Nephron progenitor cell (in vitro differentiated cells): Measurements from ENCODE around the gene DRD3.

Source experiments
- DNase-seq: peaks from one replicate; pipeline ENCODE4 v3.0.0; 2021
- H3K27ac Mint-ChIP-seq: 2 replicates; pipeline ENCODE4 v1.8.0; 2021; ENCODE audit warnings: mild to moderate bottlenecking, moderate library complexity, mixed read lengths
- H3K27me3 Mint-ChIP-seq: 2 replicates; pipeline ENCODE4 v1.8.0; 2021; ENCODE audit warnings: mild to moderate bottlenecking, low read depth, mixed read lengths; ENCODE audit not compliant: poor library complexity
- H3K36me3 Mint-ChIP-seq: 2 replicates; pipeline ENCODE4 v1.8.0; 2021; ENCODE audit warnings: low read depth, mixed read lengths
- H3K4me1 Mint-ChIP-seq: 2 replicates; pipeline ENCODE4 v1.8.0; 2021; ENCODE audit warnings: mixed read lengths
- H3K4me3 Mint-ChIP-seq: 2 replicates; pipeline ENCODE4 v1.8.0; 2021; ENCODE audit warnings: mild to moderate bottlenecking, moderate library complexity, mixed read lengths
- H3K9me3 Mint-ChIP-seq: 2 replicates; pipeline ENCODE4 v1.8.0; 2021; ENCODE audit warnings: mild to moderate bottlenecking, moderate library complexity, mixed read lengths
- TF ChIP-seq, protein P1 (sequence below): fragments of 200-600 bp; sonication (generic); IDR thresholded peaks from 2 replicates; pipeline ENCODE4 v1.5.0; 2021; ENCODE audit warnings: antibody characterized with exemption

Gene DRD3

DNA sequence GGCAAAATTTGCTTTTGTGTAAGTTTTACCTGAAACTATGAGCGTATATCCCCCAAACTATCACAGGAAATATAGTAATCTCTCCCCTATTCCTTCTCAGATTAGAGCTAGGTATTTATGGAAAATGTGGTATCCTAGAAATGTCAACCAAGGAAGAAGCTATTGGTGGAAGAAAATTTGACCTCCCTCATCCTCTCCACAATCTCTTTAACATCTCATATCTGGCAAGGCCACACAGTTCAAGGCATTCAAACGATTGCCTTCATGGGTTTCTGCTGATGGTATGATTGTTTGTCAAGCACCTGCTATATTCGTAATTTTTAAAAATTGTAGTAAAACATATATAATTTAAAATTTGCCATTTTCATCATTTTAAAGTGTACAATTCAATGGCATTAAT is 27.5 kb upstream of the DRD3 start:
- Mint-ChIP-seq H3K27ac (no peak overlapping the region), H3K36me3 (no peaks in the 10 kb centered on the region), H3K9me3 (no peaks in the 10 kb centered on the region), H3K4me3 (no peak overlapping the region), H3K27me3 (peaks cover 5% of the 10 kb centered on the region), H3K4me1 (no peaks in the 10 kb centered on the region)
- no peak for DNase-seq
- TF ChIP-seq, protein P1, sequence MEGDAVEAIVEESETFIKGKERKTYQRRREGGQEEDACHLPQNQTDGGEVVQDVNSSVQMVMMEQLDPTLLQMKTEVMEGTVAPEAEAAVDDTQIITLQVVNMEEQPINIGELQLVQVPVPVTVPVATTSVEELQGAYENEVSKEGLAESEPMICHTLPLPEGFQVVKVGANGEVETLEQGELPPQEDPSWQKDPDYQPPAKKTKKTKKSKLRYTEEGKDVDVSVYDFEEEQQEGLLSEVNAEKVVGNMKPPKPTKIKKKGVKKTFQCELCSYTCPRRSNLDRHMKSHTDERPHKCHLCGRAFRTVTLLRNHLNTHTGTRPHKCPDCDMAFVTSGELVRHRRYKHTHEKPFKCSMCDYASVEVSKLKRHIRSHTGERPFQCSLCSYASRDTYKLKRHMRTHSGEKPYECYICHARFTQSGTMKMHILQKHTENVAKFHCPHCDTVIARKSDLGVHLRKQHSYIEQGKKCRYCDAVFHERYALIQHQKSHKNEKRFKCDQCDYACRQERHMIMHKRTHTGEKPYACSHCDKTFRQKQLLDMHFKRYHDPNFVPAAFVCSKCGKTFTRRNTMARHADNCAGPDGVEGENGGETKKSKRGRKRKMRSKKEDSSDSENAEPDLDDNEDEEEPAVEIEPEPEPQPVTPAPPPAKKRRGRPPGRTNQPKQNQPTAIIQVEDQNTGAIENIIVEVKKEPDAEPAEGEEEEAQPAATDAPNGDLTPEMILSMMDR = no peak

DNA sequence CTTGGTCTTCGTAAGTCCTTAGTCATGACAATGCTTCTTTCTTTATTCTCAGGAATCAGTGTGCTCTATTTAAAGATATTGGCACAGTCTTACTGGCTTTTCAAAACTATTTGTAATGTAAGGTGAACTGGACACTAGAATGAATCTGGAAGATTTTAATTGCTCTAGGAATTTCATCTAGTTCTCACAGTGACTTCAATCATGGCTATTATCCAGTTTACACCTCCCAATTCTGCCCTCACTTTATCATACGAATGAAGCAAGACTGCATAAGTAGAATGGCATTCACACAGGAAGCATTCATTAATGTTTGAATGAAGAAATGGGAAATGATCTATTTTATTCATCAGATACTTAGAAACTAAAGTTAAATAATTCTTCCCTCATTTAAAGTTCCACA is 26.7 kb upstream of the DRD3 start:
- Mint-ChIP-seq H3K27ac (no peak overlapping the region), H3K4me1 (no peaks in the 10 kb centered on the region), H3K4me3 (no peak overlapping the region), H3K9me3 (no peaks in the 10 kb centered on the region), H3K27me3 (peaks cover 5% of the 10 kb centered on the region), H3K36me3 (no peaks in the 10 kb centered on the region)
- TF ChIP-seq, protein P1 = no peak
- DNase-seq = no peak

DNA sequence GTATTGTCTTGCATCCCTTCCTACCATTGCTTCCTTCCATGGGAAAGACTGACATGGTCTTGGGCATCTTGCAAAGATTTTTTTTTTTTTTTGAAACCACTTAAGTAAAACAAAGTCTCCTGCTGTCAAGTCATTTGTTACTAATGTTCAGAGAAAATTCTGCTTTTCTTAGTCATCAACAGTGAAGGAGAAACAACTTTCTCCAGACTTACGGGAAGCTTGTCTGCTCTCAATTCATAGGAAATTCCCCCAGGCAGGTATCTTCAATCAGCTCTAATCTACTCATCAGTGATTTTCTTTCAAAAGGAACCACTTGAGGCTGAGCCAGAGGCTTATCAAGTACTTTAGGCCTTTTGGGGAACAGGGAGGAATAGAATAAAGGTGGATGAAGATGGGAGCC is 15.9 kb upstream of the DRD3 start:
- H3K9me3 Mint-ChIP-seq = no peaks in the 10 kb centered on the region

DNA sequence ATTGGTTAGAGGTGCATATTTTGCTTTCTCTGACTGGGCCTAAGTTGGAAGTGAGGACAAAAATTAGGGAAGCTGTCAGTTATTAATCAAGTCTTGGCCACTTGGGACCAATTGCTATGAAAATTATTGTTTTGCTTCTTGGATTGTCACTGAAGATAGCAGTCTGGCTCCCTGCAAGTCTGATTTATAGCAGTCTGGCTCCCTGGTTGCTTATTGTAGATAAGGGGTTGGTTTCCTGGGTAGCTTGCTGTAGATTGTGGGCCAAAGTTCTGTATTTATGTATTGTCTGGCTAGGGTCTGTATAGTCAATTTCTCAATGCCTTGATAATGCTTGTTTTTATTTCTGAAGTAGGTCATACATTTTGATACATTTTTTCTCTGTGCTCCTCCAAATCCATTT is 13.3 kb upstream of the DRD3 start:
- Mint-ChIP-seq H3K27ac (no peak overlapping the region), H3K4me3 (no peak overlapping the region), H3K4me1 (no peaks in the 10 kb centered on the region), H3K36me3 (no peaks in the 10 kb centered on the region), H3K9me3 (no peaks in the 10 kb centered on the region), H3K27me3 (no peaks in the 10 kb centered on the region)
- no peak for DNase-seq
- TF ChIP-seq, protein P1 = no peak

More for the DNA sequence above, 15.9 kb upstream of the DRD3 start:
- H3K27ac Mint-ChIP-seq = no peak overlapping the region
- no peak for DNase-seq
- no peaks in the 10 kb centered on the region for H3K27me3 Mint-ChIP-seq
- H3K4me3 Mint-ChIP-seq = no peak overlapping the region
- no peaks in the 10 kb centered on the region for H3K36me3 Mint-ChIP-seq
- no peaks in the 10 kb centered on the region for H3K4me1 Mint-ChIP-seq
- TF ChIP-seq, protein P1 = no peak

DNA sequence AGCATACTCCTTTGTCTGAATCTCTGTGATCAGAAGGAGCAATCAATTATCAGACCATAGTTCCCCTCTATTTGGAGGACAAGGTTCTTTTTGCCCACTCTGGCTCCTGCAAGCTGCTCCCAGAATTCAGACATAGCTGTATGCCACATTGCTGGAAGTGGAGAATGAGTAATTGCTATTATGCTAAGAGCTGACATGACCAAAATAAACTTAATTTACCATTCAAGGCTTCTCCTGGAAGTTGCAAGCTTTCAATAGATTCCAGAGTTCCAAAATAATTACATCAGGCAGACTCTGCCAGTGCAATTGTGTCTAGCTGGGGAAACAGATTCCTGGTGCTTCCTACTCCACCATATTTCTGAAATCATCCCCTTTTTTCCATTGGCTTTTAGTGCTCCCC is 7.6 kb upstream of the DRD3 start:
- Mint-ChIP-seq H3K36me3 (no peaks in the 10 kb centered on the region), H3K27me3 (no peaks in the 10 kb centered on the region), H3K4me3 (no peak overlapping the region), H3K9me3 (peaks cover 5% of the 10 kb centered on the region), H3K4me1 (no peaks in the 10 kb centered on the region), H3K27ac (no peak overlapping the region)
- TF ChIP-seq, protein P1 = no peak
- DNase-seq = no peak

DNA sequence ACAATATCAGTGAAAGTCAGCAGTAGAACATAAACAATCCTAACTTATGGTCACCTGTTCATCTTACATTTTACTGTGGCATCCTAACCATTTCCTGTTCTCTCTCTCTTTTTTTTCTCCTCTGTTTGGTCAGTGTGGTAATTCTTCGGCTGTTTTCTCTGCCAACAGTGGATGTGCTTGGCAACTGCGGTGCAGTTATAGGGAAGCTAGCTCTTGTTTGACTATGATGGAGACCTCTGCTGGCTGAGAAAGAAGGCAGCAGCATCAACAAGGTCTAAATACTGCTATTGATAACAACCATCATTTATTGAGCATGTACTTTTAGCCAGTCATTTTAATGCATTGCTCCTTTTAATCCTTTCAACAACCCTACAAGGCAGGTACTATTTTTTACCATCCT is 723 bp upstream of the DRD3 start:
- Mint-ChIP-seq H3K36me3 (no peaks in the 10 kb centered on the region), H3K4me1 (no peaks in the 10 kb centered on the region), H3K9me3 (no peaks in the 10 kb centered on the region), H3K27ac (no peak overlapping the region), H3K27me3 (peaks cover 12% of the 10 kb centered on the region), H3K4me3 (no peak overlapping the region)
- no peak for DNase-seq
- TF ChIP-seq, protein P1 = no peak
